DOHH2 (cell line): Measurements from ENCODE around the gene NRAS.

Experiments used
- H3F3A ChIP-seq: fragments of 200-600 bp; sonication (generic), shearing (Covaris generic); 2 replicates; pipeline ENCODE4 v1.6.0; 2016; ENCODE audit warnings: antibody characterized with exemption, mild to moderate bottlenecking; ENCODE audit not compliant: control insufficient read depth, insufficient read depth
- H3K27ac ChIP-seq: fragments of 200-600 bp; sonication (generic); 2 replicates; pipeline ENCODE4 v1.5.1; 2014; ENCODE audit warnings: low read depth, mild to moderate bottlenecking, low read length, moderate library complexity
- H3K27me3 ChIP-seq: fragments of 200-600 bp; sonication (generic); 2 replicates; pipeline ENCODE4 v1.6.1; 2014; ENCODE audit warnings: mild to moderate bottlenecking, low read length, mixed read lengths; ENCODE audit not compliant: control insufficient read depth
- H3K36me3 ChIP-seq: fragments of 200-600 bp; sonication (generic); 2 replicates; pipeline ENCODE4 v1.6.1; 2014; ENCODE audit warnings: mild to moderate bottlenecking, low read length, moderate library complexity, mixed read lengths; ENCODE audit not compliant: control insufficient read depth
- H3K4me1 ChIP-seq: fragments of 200-600 bp; sonication (generic); 2 replicates; pipeline ENCODE4 v1.6.1; 2014; ENCODE audit warnings: mild to moderate bottlenecking, low read length, mixed read lengths; ENCODE audit not compliant: control insufficient read depth
- H3K4me2 ChIP-seq: fragments of 200-600 bp; sonication (generic); 2 replicates; pipeline ENCODE4 v1.6.0; 2014; ENCODE audit warnings: mild to moderate bottlenecking, low read length, moderate library complexity
- H3K4me3 ChIP-seq: fragments of 200-600 bp; sonication (generic); 2 replicates; pipeline ENCODE4 v1.5.1; 2014; ENCODE audit warnings: mild to moderate bottlenecking, low read length, mixed read lengths
- H3K79me2 ChIP-seq: fragments of 200-600 bp; sonication (generic); 2 replicates; pipeline ENCODE4 v1.6.1; 2014; ENCODE audit warnings: mild to moderate bottlenecking, low read length, mixed read lengths; ENCODE audit not compliant: control insufficient read depth
- H3K9me2 ChIP-seq: fragments of 200-600 bp; sonication (generic); replicated peaks from 2 replicates; pipeline ENCODE4 v1.6.1; 2014; ENCODE audit warnings: mild to moderate bottlenecking, low read length, mixed read lengths; ENCODE audit not compliant: control insufficient read depth
- H3K9me3 ChIP-seq: fragments of 200-600 bp; sonication (generic); 2 replicates; pipeline ENCODE4 v1.6.1; 2014; ENCODE audit warnings: antibody characterized with exemption, low read length, mixed read lengths; ENCODE audit not compliant: control insufficient read depth, insufficient read depth
- H4K20me1 ChIP-seq: fragments of 200-600 bp; sonication (generic); 2 replicates; pipeline ENCODE4 v1.6.0; 2014; ENCODE audit warnings: low read depth, mild to moderate bottlenecking, antibody characterized with exemption, low read length, moderate library complexity; ENCODE audit not compliant: control insufficient read depth, insufficient read depth
- CTCF ChIP-seq: fragments of 200-600 bp; sonication (generic); IDR thresholded peaks from one replicate; pipeline ENCODE4 v1.5.1; 2014; ENCODE audit warnings: antibody characterized with exemption, mild to moderate bottlenecking, low read depth, low read length; ENCODE audit not compliant: poor library complexity, severe bottlenecking
- EZH2phosphoT487 ChIP-seq: fragments of 200-600 bp; sonication (generic); IDR thresholded peaks from 2 replicates; pipeline ENCODE4 v1.6.1; 2017; ENCODE audit warnings: borderline replicate concordance, mild to moderate bottlenecking, antibody characterized with exemption, low read length, moderate library complexity, mixed read lengths

Gene NRAS

GRCh38 chr1:114688526-114688925 is 28.0 kb downstream of the NRAS start:
- H3K27me3 ChIP-seq = 0 out of 2 replicates have a peak, but pooled peaks cover 2% of the 10 kb centered on the region
- no peaks in the 10 kb centered on the region for H3K9me2 ChIP-seq

DNA sequence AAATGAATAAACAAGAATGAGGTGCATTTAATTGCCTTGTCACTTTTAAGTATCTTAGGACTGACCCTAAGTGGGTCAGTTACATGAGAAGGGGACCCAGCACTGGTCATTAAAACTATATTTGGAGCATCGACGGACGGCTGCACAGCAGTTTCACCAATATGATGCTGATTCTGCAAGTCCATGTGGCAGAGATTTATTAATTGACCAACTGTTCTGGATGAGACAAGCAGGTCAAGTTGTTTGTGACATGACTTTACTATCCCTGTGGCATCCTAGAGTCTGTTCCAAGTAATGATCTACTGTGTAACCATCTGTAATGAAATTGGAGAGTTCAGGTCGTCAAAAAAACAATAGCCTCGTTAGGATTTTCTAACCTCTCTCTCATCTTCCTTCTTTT is 30.7 kb downstream of the NRAS start:
- Histone ChIP-seq H3K4me1 (no peaks in the 10 kb centered on the region), H3F3A (no peaks in the 10 kb centered on the region), H3K36me3 (no peaks in the 10 kb centered on the region), H3K9me2 (no peaks in the 10 kb centered on the region), H3K27me3 (0 out of 2 replicates have a peak, but pooled peaks cover 2% of the 10 kb centered on the region), H3K4me2 (no peak overlapping the region), H3K27ac (no peak overlapping the region), H3K4me3 (no peak overlapping the region), H4K20me1 (no peaks in the 10 kb centered on the region), H3K79me2 (no peaks in the 10 kb centered on the region), H3K9me3 (no peaks in the 10 kb centered on the region)
- TF ChIP-seq CTCF = no peak
- no peak for TF ChIP-seq EZH2phosphoT487

More at GRCh38 chr1:114688526-114688925, 28.0 kb downstream of the NRAS start:
- no peaks in the 10 kb centered on the region for H3F3A ChIP-seq
- no peaks in the 10 kb centered on the region for H3K4me1 ChIP-seq
- no peak overlapping the region for H3K4me2 ChIP-seq
- no peaks in the 10 kb centered on the region for H3K36me3 ChIP-seq
- H3K4me3 ChIP-seq = no peak overlapping the region
- H3K9me3 ChIP-seq = no peaks in the 10 kb centered on the region
- TF ChIP-seq CTCF = no peak
- TF ChIP-seq EZH2phosphoT487 = no peak
- no peak overlapping the region for H3K27ac ChIP-seq
- H4K20me1 ChIP-seq = no peaks in the 10 kb centered on the region
- H3K79me2 ChIP-seq = no peaks in the 10 kb centered on the region

DNA sequence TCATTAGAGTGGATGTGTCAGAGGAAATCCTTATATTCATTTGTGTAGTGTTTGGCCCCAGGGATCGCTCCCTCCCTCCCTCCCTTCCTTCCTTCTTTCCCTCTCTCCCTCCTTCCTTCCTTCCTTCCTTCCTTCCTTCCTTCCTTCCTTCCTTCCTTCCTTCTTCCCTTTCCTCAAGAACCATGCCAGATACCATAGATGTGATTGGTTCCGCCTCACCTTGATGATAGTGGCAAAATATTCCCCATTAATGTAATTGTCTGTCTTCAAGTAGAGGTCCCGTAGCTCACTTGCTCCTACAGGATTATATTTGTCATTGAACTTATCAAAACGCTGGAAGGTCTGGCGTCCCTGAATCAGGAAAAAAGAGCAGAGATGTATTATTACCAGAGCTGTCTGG is 38.9 kb downstream of the NRAS start:
- Histone ChIP-seq H3K9me3 (no peaks in the 10 kb centered on the region), H3K27me3 (peaks cover 19% of the 10 kb centered on the region), H3K79me2 (no peaks in the 10 kb centered on the region), H4K20me1 (no peaks in the 10 kb centered on the region), H3K27ac (no peak overlapping the region), H3F3A (no peaks in the 10 kb centered on the region), H3K4me2 (no peak overlapping the region), H3K4me3 (no peak overlapping the region), H3K4me1 (no peaks in the 10 kb centered on the region), H3K9me2 (no peaks in the 10 kb centered on the region), H3K36me3 (no peaks in the 10 kb centered on the region)
- TF ChIP-seq EZH2phosphoT487 (no peak), CTCF (no peak)
